Activated naive CD8-positive, alpha-beta T cell treated with anti-CD3 and anti-CD28 coated beads, Interleukin-2, amount 50 U/mL, for 24 hours (primary cell): Measurements from ENCODE around the gene SRSF3.
"Not testable (repeated sequence)": the region's sequence is repeated elsewhere in the genome, so short reads cannot be mapped to it uniquely, and the experiment has no call there.

Experiments used
- ATAC-seq: fragments of 150-1000 bp; cut with Tn5 transposase; one replicate; pipeline ENCODE4 v1.10.0; 2021
- DNase-seq: peaks from one replicate; pipeline ENCODE4 v3.0.0; 2021
- H3K27ac Mint-ChIP-seq: one replicate; pipeline ENCODE4 v1.8.0; 2021; ENCODE audit warnings: mild to moderate bottlenecking, mixed read lengths
- H3K27me3 Mint-ChIP-seq: one replicate; pipeline ENCODE4 v1.8.0; 2021; ENCODE audit warnings: mixed read lengths
- H3K36me3 Mint-ChIP-seq: one replicate; pipeline ENCODE4 v1.8.0; 2021; ENCODE audit warnings: low read depth, mixed read lengths
- H3K4me1 Mint-ChIP-seq: one replicate; pipeline ENCODE4 v1.8.0; 2021; ENCODE audit warnings: mixed read lengths
- H3K4me3 Mint-ChIP-seq: one replicate; pipeline ENCODE4 v1.8.0; 2021; ENCODE audit warnings: mild to moderate bottlenecking, moderate library complexity, mixed read lengths
- H3K9me3 Mint-ChIP-seq: one replicate; pipeline ENCODE4 v1.8.0; 2021; ENCODE audit warnings: mixed read lengths

SRSF3 gene

GRCh38 chr6:36566418-36566905 is 27.7 kb upstream of the SRSF3 start:
- Mint-ChIP-seq H3K4me3 (no peak overlapping the region), H3K9me3 (no peaks in the 10 kb centered on the region), H3K4me1 (no peaks in the 10 kb centered on the region), H3K36me3 (no peaks in the 10 kb centered on the region), H3K27ac (no peak overlapping the region), H3K27me3 (no peaks in the 10 kb centered on the region)
- ATAC-seq (no peak), DNase-seq (no peak)

- Mint-ChIP-seq H3K36me3 (no peaks in the 10 kb centered on the region), H3K9me3 (no peaks in the 10 kb centered on the region), H3K4me3 (no peak overlapping the region), H3K27me3 (no peaks in the 10 kb centered on the region), H3K27ac (no peak overlapping the region), H3K4me1 (no peaks in the 10 kb centered on the region)
- DNase-seq (no peak), ATAC-seq (peak; percentile 43)
Observed at GRCh38 chr6:36570264-36570663, 23.9 kb upstream of the SRSF3 start.

GRCh38 chr6:36571122-36572043 is 22.8 kb upstream of the SRSF3 start:
- Mint-ChIP-seq H3K4me1 (no peaks in the 10 kb centered on the region), H3K4me3 (no peak overlapping the region), H3K9me3 (no peaks in the 10 kb centered on the region), H3K36me3 (no peaks in the 10 kb centered on the region), H3K27ac (no peak overlapping the region), H3K27me3 (no peaks in the 10 kb centered on the region)
- no peak for ATAC-seq
- DNase-seq: no peak

DNA sequence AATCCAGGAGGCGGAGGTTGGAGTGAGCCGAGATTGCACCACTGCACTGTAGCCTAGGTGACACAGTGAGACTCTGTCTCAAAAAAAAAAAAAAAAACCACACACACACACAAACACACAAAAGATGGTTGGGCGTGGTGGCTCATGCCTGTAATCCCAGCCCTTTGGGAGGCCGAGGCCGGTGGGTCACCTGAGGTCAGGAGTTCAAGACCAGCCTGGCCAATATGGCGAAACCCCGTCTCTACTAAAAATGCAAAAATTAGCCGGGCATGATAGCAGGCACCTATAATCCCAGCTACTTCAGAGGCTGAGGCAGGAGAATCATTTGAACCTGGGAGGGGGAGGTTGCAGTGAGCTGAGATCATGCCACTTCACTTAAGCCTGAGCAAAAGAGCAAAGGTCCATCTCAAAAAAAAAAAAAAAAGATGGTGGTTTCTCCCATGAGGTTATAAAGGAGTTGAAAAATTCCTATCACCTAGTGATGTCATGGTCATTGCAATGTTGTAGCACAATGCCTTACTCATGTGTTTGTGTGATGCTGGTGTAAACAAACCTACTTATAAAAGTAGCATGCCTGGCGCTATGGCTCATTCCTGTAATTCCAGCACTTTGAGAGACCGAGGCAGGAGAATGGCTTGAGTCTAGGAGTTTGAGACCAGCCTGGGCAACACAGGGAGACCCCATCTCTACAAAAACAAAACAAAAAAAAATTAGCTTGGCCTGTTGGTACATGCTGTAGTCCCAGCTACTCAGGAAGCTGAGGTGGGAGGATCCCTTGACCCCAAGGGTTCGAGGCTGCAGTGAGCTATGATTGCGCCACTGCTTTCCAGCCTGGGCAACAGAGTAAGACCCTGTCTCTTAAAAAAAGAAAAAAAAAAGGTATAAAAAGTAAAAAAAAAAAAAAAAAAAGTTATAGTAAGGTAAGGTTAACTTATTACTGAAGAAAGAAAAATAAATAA is 21.5 kb upstream of the SRSF3 start:
- not testable (repeated sequence) for H3K36me3 Mint-ChIP-seq, H3K27ac Mint-ChIP-seq, H3K4me1 Mint-ChIP-seq, DNase-seq, ATAC-seq, H3K4me3 Mint-ChIP-seq, H3K27me3 Mint-ChIP-seq, H3K9me3 Mint-ChIP-seq

GRCh38 chr6:36574679-36575078 is 19.5 kb upstream of the SRSF3 start:
- Mint-ChIP-seq H3K9me3 (no peaks in the 10 kb centered on the region), H3K4me3 (no peak overlapping the region), H3K27me3 (no peaks in the 10 kb centered on the region)

DNA sequence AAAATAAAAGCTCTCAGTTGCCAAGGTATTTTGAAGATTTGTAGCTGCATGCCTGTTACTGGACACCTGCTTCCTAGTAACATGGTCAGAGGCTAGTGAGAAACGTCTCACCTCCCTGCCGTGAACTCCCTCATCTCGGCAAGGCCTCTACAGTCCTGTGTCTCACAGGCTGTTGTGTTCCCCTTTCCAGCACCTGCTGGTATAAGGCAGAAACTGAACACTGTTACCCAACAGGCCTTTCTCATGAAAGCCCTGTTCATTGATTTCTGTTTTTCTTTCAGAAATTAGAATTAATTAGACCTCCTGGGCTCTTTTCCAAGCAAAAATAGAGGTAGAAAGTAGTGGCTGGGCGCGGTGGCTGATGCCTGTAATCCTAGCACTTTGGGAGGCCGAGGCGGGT is 17.6 kb upstream of the SRSF3 start:
- Mint-ChIP-seq H3K4me3 (no peak overlapping the region), H3K36me3 (no peaks in the 10 kb centered on the region), H3K9me3 (no peaks in the 10 kb centered on the region), H3K4me1 (peaks cover 6% of the 10 kb centered on the region), H3K27me3 (no peaks in the 10 kb centered on the region), H3K27ac (no peak overlapping the region)
- DNase-seq (no peak), ATAC-seq (no peak)

More at GRCh38 chr6:36574679-36575078, 19.5 kb upstream of the SRSF3 start:
- Mint-ChIP-seq H3K27ac (no peak overlapping the region), H3K4me1 (peaks cover 5% of the 10 kb centered on the region), H3K36me3 (no peaks in the 10 kb centered on the region)
- no peak for ATAC-seq
- DNase-seq: no peak

DNA sequence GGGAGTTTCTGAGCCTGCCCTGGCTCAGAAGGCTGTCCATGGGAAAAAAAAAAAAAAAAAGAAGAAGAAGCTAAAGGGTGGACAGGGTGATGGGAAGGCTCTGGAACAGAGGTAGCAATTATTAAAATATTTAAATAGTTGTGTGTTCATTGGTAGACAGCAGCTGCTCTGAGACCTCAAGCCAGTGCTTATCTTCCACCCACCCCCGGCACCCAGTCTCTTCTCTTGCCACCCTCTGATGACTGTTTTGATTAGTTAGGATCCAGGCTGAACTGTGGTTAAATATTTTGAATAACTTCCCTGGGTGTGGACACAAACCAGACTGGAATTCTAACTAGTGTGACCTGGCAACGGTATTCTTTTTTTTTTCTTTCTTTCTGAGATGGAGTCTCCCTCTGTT is 16.9 kb upstream of the SRSF3 start:
- Mint-ChIP-seq H3K9me3 (no peaks in the 10 kb centered on the region), H3K27ac (no peak overlapping the region), H3K4me3 (no peak overlapping the region), H3K27me3 (no peaks in the 10 kb centered on the region), H3K4me1 (peaks cover 6% of the 10 kb centered on the region), H3K36me3 (no peaks in the 10 kb centered on the region)
- ATAC-seq (no peak), DNase-seq (no peak)

- no peaks in the 10 kb centered on the region for H3K27me3 Mint-ChIP-seq
- H3K4me3 Mint-ChIP-seq: no peak overlapping the region
- ATAC-seq (no peak), DNase-seq (no peak)
- H3K4me1 Mint-ChIP-seq: peaks cover 6% of the 10 kb centered on the region
- H3K9me3 Mint-ChIP-seq: no peaks in the 10 kb centered on the region
- no peak overlapping the region for H3K27ac Mint-ChIP-seq
- no peaks in the 10 kb centered on the region for H3K36me3 Mint-ChIP-seq
Observed at GRCh38 chr6:36578030-36578429, 16.1 kb upstream of the SRSF3 start.

- peak overlapping the region; percentile 3 for H3K27ac Mint-ChIP-seq
- no peaks in the 10 kb centered on the region for H3K27me3 Mint-ChIP-seq
- no peaks in the 10 kb centered on the region for H3K36me3 Mint-ChIP-seq
- ATAC-seq (no peak), DNase-seq (no peak)
- no peaks in the 10 kb centered on the region for H3K9me3 Mint-ChIP-seq
- no peak overlapping the region for H3K4me3 Mint-ChIP-seq
- peaks cover 6% of the 10 kb centered on the region for H3K4me1 Mint-ChIP-seq
Observed at GRCh38 chr6:36578431-36578830, 15.7 kb upstream of the SRSF3 start.

DNA sequence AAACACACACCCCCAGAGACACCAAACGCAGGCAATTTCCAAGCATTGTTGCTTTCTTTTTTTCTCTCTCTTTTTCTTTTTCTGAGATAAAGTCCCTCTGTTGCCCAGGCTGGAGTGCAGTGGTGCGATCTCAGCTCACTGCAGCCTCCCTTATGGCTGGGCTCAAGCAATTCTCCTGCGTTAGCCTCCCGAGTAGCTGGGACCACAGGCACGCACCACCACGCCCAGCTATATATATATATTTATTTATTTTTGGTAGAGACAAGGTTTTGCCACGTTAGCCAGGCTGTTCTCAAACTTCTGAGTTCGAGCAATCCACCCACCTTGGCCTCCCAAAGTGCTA is 14.0 kb upstream of the SRSF3 start:
- Mint-ChIP-seq H3K36me3 (no peaks in the 10 kb centered on the region), H3K4me3 (no peak overlapping the region), H3K9me3 (no peaks in the 10 kb centered on the region), H3K27ac (no peak overlapping the region), H3K4me1 (peaks cover 6% of the 10 kb centered on the region), H3K27me3 (no peaks in the 10 kb centered on the region)
- no peak for DNase-seq
- ATAC-seq: no peak

DNA sequence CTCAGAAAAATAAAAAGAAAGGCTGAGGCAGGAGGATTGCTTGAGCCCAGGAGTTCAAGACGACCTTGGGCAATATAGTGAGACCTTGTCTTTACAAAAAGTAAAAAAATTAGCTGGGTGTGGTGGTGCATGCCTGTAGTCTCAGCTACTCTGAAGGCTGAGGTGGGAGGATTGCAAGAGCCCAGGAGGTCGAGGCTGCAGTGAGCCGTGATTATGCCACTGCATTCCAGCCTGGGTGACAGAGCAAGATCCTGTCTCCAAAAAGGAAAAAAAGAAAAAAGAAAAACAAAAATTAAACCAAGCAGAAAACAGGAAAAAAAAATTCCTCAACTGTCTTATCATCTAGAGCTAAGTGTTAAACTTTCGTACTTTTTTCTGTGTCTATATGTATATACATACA is 12.4 kb upstream of the SRSF3 start:
- Mint-ChIP-seq H3K36me3 (no peaks in the 10 kb centered on the region), H3K4me3 (no peak overlapping the region), H3K4me1 (peaks cover 6% of the 10 kb centered on the region), H3K9me3 (no peaks in the 10 kb centered on the region), H3K27ac (no peak overlapping the region), H3K27me3 (no peaks in the 10 kb centered on the region)
- DNase-seq (no peak), ATAC-seq (no peak)

DNA sequence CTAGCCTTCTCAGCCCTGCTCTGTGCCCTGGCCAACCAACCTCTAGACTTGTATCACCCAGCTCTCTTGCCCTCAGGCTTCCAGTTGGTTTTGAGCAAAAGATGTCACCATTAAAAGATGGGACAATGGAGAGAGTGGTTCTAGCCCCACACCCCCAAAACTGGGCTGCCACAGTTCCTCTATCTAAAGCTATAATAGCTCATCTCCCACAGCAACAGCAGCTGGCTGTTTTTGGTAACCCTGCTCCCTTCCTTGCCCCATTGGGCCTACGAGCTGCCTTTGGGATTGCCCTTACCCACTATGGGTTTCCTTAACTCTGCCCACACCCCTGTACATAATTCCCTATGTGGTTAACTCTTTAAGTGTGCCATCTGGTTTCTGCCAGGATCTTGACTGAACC is 7.6 kb upstream of the SRSF3 start:
- DNase-seq (no peak), ATAC-seq (no peak)
- no peaks in the 10 kb centered on the region for H3K9me3 Mint-ChIP-seq
- H3K27me3 Mint-ChIP-seq: no peaks in the 10 kb centered on the region
- peaks cover 1% of the 10 kb centered on the region for H3K4me1 Mint-ChIP-seq
- H3K4me3 Mint-ChIP-seq: no peak overlapping the region
- no peaks in the 10 kb centered on the region for H3K36me3 Mint-ChIP-seq
- H3K27ac Mint-ChIP-seq: no peak overlapping the region

- not testable (repeated sequence) for H3K9me3 Mint-ChIP-seq, H3K27me3 Mint-ChIP-seq, H3K36me3 Mint-ChIP-seq, H3K27ac Mint-ChIP-seq, H3K4me3 Mint-ChIP-seq, DNase-seq, ATAC-seq
- H3K4me1 Mint-ChIP-seq: peaks cover 19% of the 10 kb centered on the region
Observed at GRCh38 chr6:36589025-36589400, 5.1 kb upstream of the SRSF3 start.

DNA sequence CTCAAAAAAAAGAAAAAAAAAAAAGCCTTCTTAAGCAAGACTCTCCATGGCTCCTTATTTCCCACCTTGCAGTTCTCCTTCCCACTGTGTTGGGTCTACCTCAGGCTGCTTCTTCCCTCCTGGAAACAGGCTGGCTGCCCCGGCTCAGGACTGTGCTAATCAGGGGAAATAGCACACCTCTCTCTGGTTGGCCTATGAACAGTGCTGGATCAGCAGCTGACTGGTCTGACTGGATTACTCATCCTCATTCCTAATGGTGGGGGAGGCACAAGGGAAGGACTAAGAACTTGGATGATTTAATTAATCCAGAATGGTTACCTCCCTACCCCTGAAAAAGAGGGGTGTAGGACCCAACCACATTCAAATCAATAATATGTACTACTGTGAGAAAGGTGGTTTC is 3.9 kb upstream of the SRSF3 start:
- Mint-ChIP-seq H3K27ac (no peak overlapping the region), H3K9me3 (no peaks in the 10 kb centered on the region), H3K4me3 (no peak overlapping the region), H3K4me1 (peaks cover 24% of the 10 kb centered on the region), H3K27me3 (peaks cover 3% of the 10 kb centered on the region), H3K36me3 (peaks cover 11% of the 10 kb centered on the region)
- ATAC-seq (no peak), DNase-seq (no peak)

DNA sequence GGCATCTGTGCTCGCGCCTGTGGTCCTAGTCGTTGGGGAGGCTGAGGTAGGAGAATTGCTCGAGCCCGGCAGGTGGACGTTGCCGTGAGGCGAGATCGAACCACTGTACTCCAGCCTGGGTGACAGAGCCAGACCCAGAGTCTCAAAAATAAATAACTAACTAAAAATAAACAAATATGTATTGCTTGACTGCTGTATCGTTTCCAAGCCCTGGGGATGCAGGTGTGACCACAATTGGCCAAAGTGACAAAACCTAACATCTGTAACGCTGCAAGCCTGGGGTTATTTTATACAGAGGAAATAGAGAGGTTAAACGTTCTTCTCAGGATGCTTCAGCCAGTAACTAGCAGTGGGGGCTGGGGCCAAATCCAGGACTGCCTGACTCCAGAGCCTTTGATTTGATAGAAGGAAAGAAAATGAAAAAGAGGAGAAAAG is 1.9 kb upstream of the SRSF3 start:
- Mint-ChIP-seq H3K27ac (peak overlapping the region; percentile 75), H3K9me3 (no peaks in the 10 kb centered on the region), H3K36me3 (peaks cover 31% of the 10 kb centered on the region), H3K4me3 (peak overlapping the region; percentile 50), H3K4me1 (peaks cover 29% of the 10 kb centered on the region), H3K27me3 (peaks cover 3% of the 10 kb centered on the region)
- DNase-seq (peak; percentile 20), ATAC-seq (no peak)
